Activated CD4-positive, alpha-beta T cell treated with anti-CD3 and anti-CD28 coated beads for 36 hours (primary cell): ENCODE data around the gene GRAMD1B. TPM values are rescaled to one million over a fixed set of nuclear protein-coding genes. Genes with fewer than 3 reads are reported as not detected.

Source experiments
- ATAC-seq: fragments of 200-7000 bp; cut with Tn5 transposase; one replicate; pipeline ENCODE4 v1.10.0; 2021; ENCODE audit warnings: mild to moderate bottlenecking, moderate library complexity
- CTCF ChIA-PET: fragments of 350-600 bp; sonication (Branson Sonifier 250); formaldehyde crosslinking; loops from one replicate; lab custom pipeline; 2021; ENCODE audit warnings: antibody characterized with exemption; lab: Charles Lee
- POLR2A ChIA-PET: fragments of 350-600 bp; sonication (Branson Sonifier 250); formaldehyde crosslinking; loops from one replicate; lab custom pipeline; 2021; ENCODE audit warnings: antibody characterized with exemption, inconsistent platforms; lab: Charles Lee
- DNase-seq: peaks from one replicate; pipeline ENCODE4 v3.0.0-alpha.2; 2020
- H3K27ac Mint-ChIP-seq: one replicate; pipeline ENCODE4 v1.8.0; 2021; ENCODE audit warnings: mixed read lengths
- H3K27me3 Mint-ChIP-seq: one replicate; pipeline ENCODE4 v1.8.0; 2021; ENCODE audit warnings: mixed read lengths
- H3K36me3 Mint-ChIP-seq: one replicate; pipeline ENCODE4 v1.8.0; 2021; ENCODE audit warnings: low read depth, mixed read lengths
- H3K4me1 Mint-ChIP-seq: one replicate; pipeline ENCODE4 v1.8.0; 2021; ENCODE audit warnings: mixed read lengths
- H3K4me3 Mint-ChIP-seq: one replicate; pipeline ENCODE4 v1.8.0; 2021; ENCODE audit warnings: mild to moderate bottlenecking, moderate library complexity, mixed read lengths
- H3K9me3 Mint-ChIP-seq: one replicate; pipeline ENCODE4 v1.8.0; 2021; ENCODE audit warnings: low read depth, mixed read lengths
- intact Hi-C, 2 experiments: fragments of 100-400 bp; cut with DNase I in 1 of 2; cut with micrococcal nuclease in 1 of 2; formaldehyde crosslinking; loops; one replicate each; pipeline versions ENCODE4 v1.14.2 to v1.15.1; 2022 to 2024; cut with DNase I, micrococcal nuclease
- total RNA-seq, 2 experiments: library from RNA; stranded (reverse); gene quantifications; one replicate each; pipeline ENCODE4 v1.2.3, GENCODE V29; 2021

GRAMD1B gene
- total RNA-seq, 2 experiments from 2014 or later = 38.6 to 45.7 TPM

- CTCF ChIA-PET = interaction anchor here (1.0 kb wide), 1 partner anchor 40 kb away, joined by 3 read pairs; no protein-coding TSS in a partner anchor
- POLR2A ChIA-PET = no interaction called here
Measured at GRCh38 chr11:123536690-123537437, 106.8 kb downstream of the GRAMD1B start.

GRCh38 chr11:123537726-123538125, 107.7 kb downstream of the GRAMD1B start:
- no peak overlapping the region for H3K27ac Mint-ChIP-seq
- ATAC-seq = no peak

More at GRCh38 chr11:123536690-123537437, 106.8 kb downstream of the GRAMD1B start:
- H3K9me3 Mint-ChIP-seq = no peaks in the 10 kb centered on the region
- H3K27me3 Mint-ChIP-seq = no peaks in the 10 kb centered on the region
- intact Hi-C loops = no loop called here
- DNase-seq (no peak), ATAC-seq (no peak)
- H3K4me3 Mint-ChIP-seq = no peak overlapping the region
- H3K27ac Mint-ChIP-seq = no peak overlapping the region
- H3K36me3 Mint-ChIP-seq = no peaks in the 10 kb centered on the region
- H3K4me1 Mint-ChIP-seq = peaks cover 4% of the 10 kb centered on the region

GRCh38 chr11:123543797-123544196, 113.7 kb downstream of the GRAMD1B start:
- DNase-seq (no peak), ATAC-seq (no peak)
- intact Hi-C loops = no loop called here
- H3K4me3 Mint-ChIP-seq = no peak overlapping the region
- ChIA-PET POLR2A (no interaction called here), CTCF (no interaction called here)
- no peaks in the 10 kb centered on the region for H3K27me3 Mint-ChIP-seq
- H3K27ac Mint-ChIP-seq = no peak overlapping the region
- no peaks in the 10 kb centered on the region for H3K9me3 Mint-ChIP-seq
- H3K36me3 Mint-ChIP-seq = peaks cover 5% of the 10 kb centered on the region
- no peaks in the 10 kb centered on the region for H3K4me1 Mint-ChIP-seq

More at GRCh38 chr11:123537726-123538125, 107.7 kb downstream of the GRAMD1B start:
- no peak for DNase-seq
- Mint-ChIP-seq H3K9me3 (no peaks in the 10 kb centered on the region), H3K4me1 (peaks cover 4% of the 10 kb centered on the region), H3K4me3 (no peak overlapping the region), H3K36me3 (peaks cover 3% of the 10 kb centered on the region), H3K27me3 (no peaks in the 10 kb centered on the region)
- POLR2A ChIA-PET = no interaction called here
- intact Hi-C loops = no loop called here
- CTCF ChIA-PET = interaction anchor here (0.6 to 1.5 kb wide), 5 partner anchors 17 to 306 kb away, joined by 3 to 6 read pairs (median 3); no protein-coding TSS in a partner anchor

- intact Hi-C loops = no loop called here
- DNase-seq = no peak
- H3K4me3 Mint-ChIP-seq = no peak overlapping the region
- CTCF ChIA-PET = interaction anchor here (1.8 kb wide), 1 partner anchor 10 kb away, joined by 4 read pairs; no protein-coding TSS in a partner anchor
- no peak overlapping the region for H3K27ac Mint-ChIP-seq
- no peak for ATAC-seq
- POLR2A ChIA-PET = no interaction called here
- H3K9me3 Mint-ChIP-seq = no peaks in the 10 kb centered on the region
- H3K36me3 Mint-ChIP-seq = peaks cover 5% of the 10 kb centered on the region
- peaks cover 3% of the 10 kb centered on the region for H3K4me1 Mint-ChIP-seq
- H3K27me3 Mint-ChIP-seq = no peaks in the 10 kb centered on the region
Measured at GRCh38 chr11:123544631-123545375, 114.7 kb downstream of the GRAMD1B start.

GRCh38 chr11:123545726-123546270, 115.7 kb downstream of the GRAMD1B start:
- ChIA-PET CTCF (interaction anchor here (0.5 to 1.8 kb wide), 3 partner anchors 9 to 392 kb away, joined by 3 to 4 read pairs (median 4); no protein-coding TSS in a partner anchor), POLR2A (no interaction called here)
- H3K4me3 Mint-ChIP-seq = no peak overlapping the region

GRCh38 chr11:123546515-123546914, 116.4 kb downstream of the GRAMD1B start:
- H3K4me3 Mint-ChIP-seq = no peak overlapping the region
- H3K4me1 Mint-ChIP-seq = peaks cover 10% of the 10 kb centered on the region
- POLR2A ChIA-PET = no interaction called here
- peaks cover 5% of the 10 kb centered on the region for H3K36me3 Mint-ChIP-seq
- no peaks in the 10 kb centered on the region for H3K9me3 Mint-ChIP-seq
- DNase-seq (no peak), ATAC-seq (no peak)
- no peaks in the 10 kb centered on the region for H3K27me3 Mint-ChIP-seq
- CTCF ChIA-PET = interaction anchor here (0.5 to 0.7 kb wide), 2 partner anchors 8 to 393 kb away, joined by 3 to 4 read pairs; no protein-coding TSS in a partner anchor
- no peak overlapping the region for H3K27ac Mint-ChIP-seq
- intact Hi-C loops = no loop called here

More at GRCh38 chr11:123545726-123546270, 115.7 kb downstream of the GRAMD1B start:
- H3K27ac Mint-ChIP-seq = no peak overlapping the region
- peaks cover 10% of the 10 kb centered on the region for H3K4me1 Mint-ChIP-seq
- no peaks in the 10 kb centered on the region for H3K9me3 Mint-ChIP-seq
- DNase-seq = no peak
- H3K36me3 Mint-ChIP-seq = peaks cover 5% of the 10 kb centered on the region
- no peaks in the 10 kb centered on the region for H3K27me3 Mint-ChIP-seq
- intact Hi-C loops = no loop called here
- ATAC-seq = no peak

GRCh38 chr11:123547180-123547579, 117.1 kb downstream of the GRAMD1B start:
- H3K36me3 Mint-ChIP-seq = peaks cover 4% of the 10 kb centered on the region
- peaks cover 10% of the 10 kb centered on the region for H3K4me1 Mint-ChIP-seq
- ChIA-PET POLR2A (no interaction called here), CTCF (no interaction called here)
- no peak overlapping the region for H3K27ac Mint-ChIP-seq
- DNase-seq = no peak
- intact Hi-C loops = no loop called here
- no peak overlapping the region for H3K4me3 Mint-ChIP-seq
- no peak for ATAC-seq
- no peaks in the 10 kb centered on the region for H3K27me3 Mint-ChIP-seq
- H3K9me3 Mint-ChIP-seq = no peaks in the 10 kb centered on the region

GRCh38 chr11:123548774-123549173, 118.7 kb downstream of the GRAMD1B start:
- Mint-ChIP-seq H3K9me3 (no peaks in the 10 kb centered on the region), H3K27ac (no peak overlapping the region), H3K36me3 (no peaks in the 10 kb centered on the region), H3K4me1 (peaks cover 10% of the 10 kb centered on the region), H3K27me3 (no peaks in the 10 kb centered on the region), H3K4me3 (no peak overlapping the region)
- ChIA-PET CTCF (interaction anchor here (0.7 kb wide), 1 partner anchor 32 kb away, joined by 3 read pairs; no protein-coding TSS in a partner anchor), POLR2A (no interaction called here)
- DNase-seq (no peak), ATAC-seq (no peak)
- intact Hi-C loops = no loop called here

GRCh38 chr11:123549926-123550917, 120.2 kb downstream of the GRAMD1B start:
- H3K36me3 Mint-ChIP-seq = no peaks in the 10 kb centered on the region
- intact Hi-C loops = loop anchor here in 1 of 2 experiments (10.0 kb wide), 2 partner anchors 145 to 245 kb away; no protein-coding TSS in a partner anchor
- peaks cover 10% of the 10 kb centered on the region for H3K4me1 Mint-ChIP-seq
- peak; percentile 28 for DNase-seq
- H3K27me3 Mint-ChIP-seq = peaks cover 2% of the 10 kb centered on the region
- no peak overlapping the region for H3K4me3 Mint-ChIP-seq
- CTCF ChIA-PET = interaction anchor here (1.2 kb wide), 1 partner anchor 27 kb away, joined by 3 read pairs; no protein-coding TSS in a partner anchor
- ATAC-seq = peak; percentile 77
- H3K9me3 Mint-ChIP-seq = no peaks in the 10 kb centered on the region
- POLR2A ChIA-PET = interaction anchor here (0.7 kb wide), 1 partner anchor 34 kb away, joined by 3 read pairs; no protein-coding TSS in a partner anchor
- no peak overlapping the region for H3K27ac Mint-ChIP-seq

- ATAC-seq = no peak
- no peaks in the 10 kb centered on the region for H3K9me3 Mint-ChIP-seq
- CTCF ChIA-PET = interaction anchor here (1.2 kb wide), 1 partner anchor 26 kb away, joined by 3 read pairs; no protein-coding TSS in a partner anchor
- intact Hi-C loops = loop anchor here in 1 of 2 experiments (10.0 kb wide), 2 partner anchors 146 to 246 kb away; no protein-coding TSS in a partner anchor
- POLR2A ChIA-PET = interaction anchor here (0.6 kb wide), 1 partner anchor 9 kb away, joined by 4 read pairs; no protein-coding TSS in a partner anchor
- peaks cover 2% of the 10 kb centered on the region for H3K27me3 Mint-ChIP-seq
- peaks cover 10% of the 10 kb centered on the region for H3K4me1 Mint-ChIP-seq
- no peaks in the 10 kb centered on the region for H3K36me3 Mint-ChIP-seq
- no peak for DNase-seq
- no peak overlapping the region for H3K4me3 Mint-ChIP-seq
- no peak overlapping the region for H3K27ac Mint-ChIP-seq
Measured at GRCh38 chr11:123551079-123551478, 121.0 kb downstream of the GRAMD1B start.
